IMR-90 (cell line): ENCODE measurements around the gene STX17. TPM values are rescaled to one million over a fixed set of nuclear protein-coding genes. Genes with fewer than 3 reads are reported as not detected.

Experiments used
- ATAC-seq: fragments of 200-7000 bp; cut with Tn5 transposase; 2 replicates; pipeline ENCODE4 v1.9.1; 2020; ENCODE audit warnings: low read depth, mild to moderate bottlenecking, moderate library complexity
- BruUV-seq: library from RNA; stranded (reverse); fragments of 400-500 nt; replicated peaks from 2 replicates; lab custom pipeline; 2021; lab: Mats Ljungman, UMichigan
- CTCF ChIA-PET: fragments of 300-600 bp; formaldehyde crosslinking; extraction: SDS; loops from one replicate; lab custom pipeline; 2021; ENCODE audit warnings: antibody characterized with exemption; lab: Yijun Ruan, JAX
- POLR2A ChIA-PET: fragments of 300-600 bp; sonication (Branson Sonifier 250); formaldehyde crosslinking; loops from one replicate; lab custom pipeline; 2022; ENCODE audit warnings: antibody characterized with exemption; ENCODE audit not compliant: unreplicated experiment; lab: Charles Lee
- DNase-seq: peaks from one replicate; pipeline ENCODE4 v3.0.0; 2013
- H2AFZ ChIP-seq: replicated peaks from 2 replicates; pipeline ENCODE3; 2013; ENCODE audit warnings: low read length, mild to moderate bottlenecking; ENCODE audit not compliant: poor library complexity
- H2AK5ac ChIP-seq: 2 replicates; pipeline ENCODE4 v1.6.1; 2013; ENCODE audit warnings: low read depth, low read length, inconsistent platforms
- H2AK9ac ChIP-seq: replicated peaks from 2 replicates; pipeline ENCODE3; 2013; ENCODE audit warnings: mild to moderate bottlenecking, low read depth, low read length, moderate library complexity; ENCODE audit not compliant: poor library complexity
- H2BK120ac ChIP-seq: 2 replicates; pipeline ENCODE4 v1.6.1; 2013; ENCODE audit warnings: low read depth, low read length, inconsistent platforms
- H2BK15ac ChIP-seq: 3 replicates; pipeline ENCODE4 v1.6.1; 2013; ENCODE audit warnings: low read depth, low read length, inconsistent platforms
- H2BK20ac ChIP-seq: 2 replicates; pipeline ENCODE4 v1.6.1; 2013; ENCODE audit warnings: low read depth, mild to moderate bottlenecking, inconsistent platforms, low read length, moderate library complexity
- H2BK5ac ChIP-seq: 2 replicates; pipeline ENCODE4 v1.6.1; 2013; ENCODE audit warnings: mild to moderate bottlenecking, low read depth, low read length, inconsistent platforms; ENCODE audit not compliant: poor library complexity, severe bottlenecking
- H3K14ac ChIP-seq: replicated peaks from 2 replicates; pipeline ENCODE4 v1.6.1; 2013; ENCODE audit warnings: low read depth, low read length, inconsistent platforms
- H3K18ac ChIP-seq: 2 replicates; pipeline ENCODE4 v1.6.1; 2013; ENCODE audit warnings: low read depth, low read length, control low read depth
- H3K23ac ChIP-seq: 2 replicates; pipeline ENCODE4 v1.6.1; 2013; ENCODE audit warnings: low read depth, low read length, inconsistent platforms
- H3K27ac ChIP-seq: 2 replicates; pipeline ENCODE4 v1.5.1; 2013; ENCODE audit warnings: mild to moderate bottlenecking, control low read depth, low read length; ENCODE audit not compliant: insufficient read depth
- H3K27me3 ChIP-seq: 2 replicates; pipeline ENCODE4 v1.6.1; 2013; ENCODE audit warnings: low read length; ENCODE audit not compliant: control insufficient read depth, insufficient read depth
- H3K36me3 ChIP-seq: 2 replicates; pipeline ENCODE4 v1.6.1; 2013; ENCODE audit warnings: low read length, mixed read lengths; ENCODE audit not compliant: control insufficient read depth, insufficient read depth
- H3K4ac ChIP-seq: 2 replicates; pipeline ENCODE4 v1.6.1; 2013; ENCODE audit warnings: low read depth, low read length, inconsistent platforms
- H3K4me1 ChIP-seq: 2 replicates; pipeline ENCODE4 v1.6.1; 2013; ENCODE audit warnings: low read length, mixed read lengths; ENCODE audit not compliant: control insufficient read depth, insufficient read depth
- H3K4me2 ChIP-seq: 2 replicates; pipeline ENCODE4 v1.6.1; 2013; ENCODE audit warnings: low read depth, mild to moderate bottlenecking, control low read depth, low read length, moderate library complexity
- H3K4me3 ChIP-seq: 2 replicates; pipeline ENCODE4 v1.5.1; 2013; ENCODE audit warnings: low read depth, mild to moderate bottlenecking, control low read depth, low read length, moderate library complexity; ENCODE audit not compliant: insufficient read depth
- H3K56ac ChIP-seq: 2 replicates; pipeline ENCODE4 v1.6.1; 2013; ENCODE audit warnings: low read length, inconsistent platforms; ENCODE audit not compliant: insufficient read depth; ENCODE audit errors: extremely low read depth
- H3K79me1 ChIP-seq, 2 experiments: 2 replicates each; pipeline ENCODE4 v1.6.1; 2013; ENCODE audit warnings: low read length in 2 of 2, inconsistent platforms in 1 of 2, low read depth in 1 of 2
- H3K9ac ChIP-seq: 2 replicates; pipeline ENCODE4 v1.6.1; 2013; ENCODE audit warnings: low read depth, low read length, control low read depth
- H3K9me1 ChIP-seq: 2 replicates; pipeline ENCODE4 v1.6.1; 2013; ENCODE audit warnings: low read length, inconsistent platforms; ENCODE audit not compliant: insufficient read depth
- H3K9me3 ChIP-seq: 2 replicates; pipeline ENCODE4 v1.6.1; 2013; ENCODE audit warnings: low read length; ENCODE audit not compliant: control insufficient read depth, insufficient read depth
- H4K20me1 ChIP-seq: 2 replicates; pipeline ENCODE4 v1.6.1; 2013; ENCODE audit warnings: low read length, inconsistent platforms; ENCODE audit not compliant: insufficient read depth
- H4K5ac ChIP-seq: 2 replicates; pipeline ENCODE4 v1.6.1; 2013; ENCODE audit warnings: mild to moderate bottlenecking, low read depth, low read length, control low read depth
- H4K8ac ChIP-seq, 2 experiments: 2 replicates each; pipeline ENCODE4 v1.6.1; 2013; ENCODE audit warnings: low read depth in 2 of 2, low read length in 2 of 2, control low read depth in 1 of 2, inconsistent platforms in 1 of 2
- H4K91ac ChIP-seq: 2 replicates; pipeline ENCODE4 v1.6.1; 2013; ENCODE audit warnings: low read depth, low read length, inconsistent platforms; ENCODE audit not compliant: insufficient read depth
- CEBPB ChIP-seq: IDR thresholded peaks from 2 replicates; pipeline ENCODE4 v1.6.1; 2012; ENCODE audit warnings: low read depth, low read length, improper control_type of control experiment
- MAFK ChIP-seq: IDR thresholded peaks from 2 replicates; pipeline ENCODE4 v1.6.1; 2012; ENCODE audit warnings: low read depth, low read length, improper control_type of control experiment
- MAZ ChIP-seq: IDR thresholded peaks from 2 replicates; pipeline ENCODE4 v1.6.1; 2012; ENCODE audit warnings: low read depth, mild to moderate bottlenecking, low read length, improper control_type of control experiment, moderate library complexity, borderline replicate concordance
- MXI1 ChIP-seq: IDR thresholded peaks from 2 replicates; pipeline ENCODE4 v1.6.1; 2012; ENCODE audit warnings: low read depth, mild to moderate bottlenecking, low read length, moderate library complexity, borderline replicate concordance
- NFE2L2 ChIP-seq: fragments of 150-350 bp; IDR thresholded peaks from 2 replicates; pipeline ENCODE4 v1.6.1; 2016; ENCODE audit warnings: low read depth, mild to moderate bottlenecking, low read length
- RAD21 ChIP-seq: IDR thresholded peaks from 2 replicates; pipeline ENCODE4 v1.6.1; 2012; ENCODE audit warnings: low read length, improper control_type of control experiment
- USF2 ChIP-seq: fragments of 150-350 bp; IDR thresholded peaks from 2 replicates; pipeline ENCODE4 v1.6.1; 2017; ENCODE audit warnings: mild to moderate bottlenecking, antibody characterized with exemption, low read length, low read depth
- WGBS, 2 experiments: methylation state at CpG; one replicate each; pipeline versions ENCODE4 v1.1.5 to v1.1.7; 2013; ENCODE audit warnings: missing lambda C conversion rate in 2 of 2; ENCODE audit not compliant: insufficient read length in 1 of 2; ENCODE audit errors: extremely low coverage in 2 of 2; 5-methylcytosine and 5-hydroxymethylcytosine counted together
- dilution Hi-C: fragments of 300-500 bp; cut with HindIII; formaldehyde crosslinking; loops from one replicate; pipeline ENCODE4 v1.14.3; 2018; ENCODE audit warnings: low sequenced_read_pairs; ENCODE audit not compliant: unreplicated experiment
- in situ Hi-C: fragments of 300-500 bp; cut with MboI; formaldehyde crosslinking; loops from 3 replicates; pipeline ENCODE4 v1.14.3; 2019; ENCODE audit warnings: low sequenced_read_pairs, inconsistent platforms, mixed read lengths
- intact Hi-C: fragments of 100-400 bp; cut with micrococcal nuclease; formaldehyde crosslinking; loops from 2 replicates; pipeline ENCODE4 v1.10.0; 2022
- polyA plus RNA-seq, 3 experiments: library from polyadenylated mRNA; depleted of rRNA; stranded (reverse); fragments of >200 nt; gene quantifications; 2 replicates each; pipeline ENCODE4 v1.2.3, GENCODE V29; 2012; ENCODE audit warnings: low replicate concordance in 1 of 3
- total RNA-seq: library from RNA; depleted of rRNA; stranded (reverse); fragments of >200 nt; gene quantifications from 2 replicates; pipeline ENCODE4 v1.2.3, GENCODE V29; 2012

The STX17 gene
- total and polyA plus RNA-seq, 2 of the 4 experiments (the other 2 are of a cell fraction): 6.2 to 11.7 TPM

DNA sequence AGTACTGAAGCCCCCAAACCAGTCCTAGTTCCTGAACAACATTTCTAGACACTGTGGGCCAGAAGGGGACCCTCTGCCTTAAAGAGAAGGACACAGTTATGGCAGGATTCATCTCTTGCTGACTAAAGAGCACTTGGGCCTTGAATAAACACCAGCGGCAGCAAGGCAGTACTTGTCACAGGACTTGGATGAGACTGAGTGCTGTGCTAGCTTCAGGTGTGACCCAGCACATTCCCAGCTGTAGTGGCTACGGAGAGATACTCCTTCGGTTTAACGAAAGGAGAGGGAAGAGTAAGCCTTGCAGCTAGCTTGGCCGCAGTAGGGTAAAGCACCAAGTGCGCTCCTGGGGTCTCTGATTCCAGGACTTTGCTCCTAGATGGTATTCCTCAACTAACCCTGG, 10.9 kb upstream of the STX17 start:
- DNase-seq (no peak), ATAC-seq (no peak; the same call in 1 of the 2 replicates)
- intact Hi-C loops (no loop called here), in situ Hi-C loops (no loop called here), dilution Hi-C loops (no loop called here)
- Histone ChIP-seq H3K23ac (no peak overlapping the region), H3K4me2 (no peak overlapping the region), H3K18ac (no peak overlapping the region), H3K56ac (no peak overlapping the region), H3K27ac (no peak overlapping the region), H2AK5ac (no peak overlapping the region), H3K4me3 (no peak overlapping the region), H3K14ac (no peak overlapping the region), H2BK5ac (no peak overlapping the region), H2BK120ac (no peak overlapping the region), H3K27me3 (peaks cover 36% of the 10 kb centered on the region), H2BK15ac (no peak overlapping the region), H3K36me3 (no peaks in the 10 kb centered on the region), H3K79me1 (no peaks in the 10 kb centered on the region), H4K20me1 (no peaks in the 10 kb centered on the region), H2AFZ (no peak overlapping the region), H4K8ac (no peak overlapping the region), H3K4ac (no peak overlapping the region), H4K91ac (no peak overlapping the region), H3K9me1 (no peaks in the 10 kb centered on the region), H2AK9ac (no peak overlapping the region), H3K9me3 (no peaks in the 10 kb centered on the region), H2BK20ac (no peak overlapping the region), H4K5ac (no peak overlapping the region), H3K4me1 (no peaks in the 10 kb centered on the region), H3K9ac (no peak overlapping the region)
- no TSS peak for BruUV-seq
- no peak for TF ChIP-seq RAD21
- TF ChIP-seq NFE2L2: no peak
- TF ChIP-seq MAZ: no peak
- TF ChIP-seq CEBPB: no peak
- no peak for TF ChIP-seq MXI1
- TF ChIP-seq MAFK: no peak
- no peak for TF ChIP-seq USF2
- CTCF ChIA-PET: no interaction called here
- POLR2A ChIA-PET: no interaction called here
- 91% methylated on average over 4 of the region's 6 CpGs; no CpG with 5 or more reads in 1 of the 2 experiments for WGBS, 2 experiments
